ENCODE results near the gene FOSB. TPM values are rescaled to one million over a fixed set of nuclear protein-coding genes. Genes with fewer than 3 reads are reported as not detected.

Gene FOSB
- total and polyA plus RNA-seq, 9 of the 15 experiments (the other 6 are each of a cell fraction or from before 2014, with no cell fraction given) = 0.11 to 2.7 (median 0.73) TPM

- DNase-seq (ENCODE audit: extremely low read depth in 1 of 4, low spot score in 3 of 4) = peak; percentile 88 to 97 (median 92)
- peak overlapping the region; percentile 72 to 94 for H3K9ac ChIP-seq (ENCODE audit: insufficient read depth in 1 of 2, low read depth in 2 of 2, low read length in 2 of 2)
- intact Hi-C loops (cut with micrococcal nuclease) = loop anchor here (5.0 kb wide), 1 partner anchor 198 kb away; no protein-coding TSS in a partner anchor
- ChIA-PET CTCF (ENCODE audit: low intra/inter-chr PET ratio) (interaction anchor here (0.8 kb wide), 1 partner anchor 35 kb away, joined by 6 read pairs; no protein-coding TSS in a partner anchor), POLR2A (interaction anchor here (0.8 to 1.8 kb wide), 3 partner anchors 11 to 40 kb away, joined by 3 to 19 read pairs (median 4); partner anchors contain the start of gene FOSB)
- H3K36me3 ChIP-seq (ENCODE audit: control insufficient read depth, insufficient read depth, low read length) = no peaks in the 10 kb centered on the region
- no peaks in the 10 kb centered on the region for H3K9me1 ChIP-seq (ENCODE audit: control insufficient read depth, insufficient read depth, low read length)
- no peaks in the 10 kb centered on the region for H3K27me3 ChIP-seq (ENCODE audit: control insufficient read depth in 2 of 2, insufficient read depth in 2 of 2, low read length in 2 of 2)
- no peak for FAIRE-seq
- peak overlapping the region; percentile 80 for H3K4me2 ChIP-seq (ENCODE audit: insufficient read depth, low read length)
- in situ Hi-C loops (cut with MboI) = loop anchor here (5.0 kb wide), 1 partner anchor 33 kb away; no protein-coding TSS in a partner anchor
- no peaks in the 10 kb centered on the region for H3K9me3 ChIP-seq (replicated peaks; ENCODE audit: control insufficient read depth, insufficient read depth, low read depth, low read length)
- H3K27ac ChIP-seq (ENCODE audit: extremely low read depth, low read depth, low read length) = peak overlapping the region; percentile 92
- peak; percentile 79 for ATAC-seq
- H3K79me2 ChIP-seq (ENCODE audit: control insufficient read depth, insufficient read depth, low read length) = no peaks in the 10 kb centered on the region
- WGBS (ENCODE audit: insufficient coverage, low coverage, missing lambda C conversion rate) = 7% methylated on average over 34 of the region's 47 CpGs
- TSS peak; percentile 93 for BruUV-seq (replicated peaks)
- H4K20me1 ChIP-seq (replicated peaks; ENCODE audit: control insufficient read depth, insufficient read depth, low read length) = 0 out of 2 replicates have a peak, but pooled peaks cover 4% of the 10 kb centered on the region
- H3K4me3 ChIP-seq = peak overlapping the region; percentile 52
- H3K4me1 ChIP-seq (replicated peaks in 1 of 2; ENCODE audit: control insufficient read depth in 2 of 2, insufficient read depth in 2 of 2, low read length in 2 of 2) = peaks cover 45 to 56% of the 10 kb centered on the region in 2 experiments
- H2AFZ ChIP-seq (ENCODE audit: low read depth, low read length) = peak overlapping the region; percentile 86
- TF ChIP-seq ZNF354B (CRISPR knock-in tag; IDR thresholded peaks at IDR 0.05) (no peak), SMARCC2 (IDR thresholded peaks at IDR 0.05; ENCODE audit: low read depth) (0 out of 2 replicates have a peak, but pooled peaks have one; percentile 27), GTF2B (IDR thresholded peaks at IDR 0.05; ENCODE audit: extremely low read depth, insufficient read length) (no peak), THAP7 (CRISPR knock-in tag; IDR thresholded peaks at IDR 0.05) (no peak), CSDE1 (IDR thresholded peaks at IDR 0.05) (0 out of 4 replicates have a peak, but pooled peaks of 1 of the 2 experiments have one; percentile 32), ZNF717 (CRISPR knock-in tag; IDR thresholded peaks at IDR 0.05) (no peak), BCOR (IDR thresholded peaks at IDR 0.05) (peak; percentile 42), AFF1 (IDR thresholded peaks at IDR 0.05; ENCODE audit: low read depth in 1 of 2, partially characterized antibody in 2 of 2) (no peak), CEBPB (tag; IDR thresholded peaks at IDR 0.05) (no peak), SAP30 (IDR thresholded peaks at IDR 0.05; ENCODE audit: borderline replicate concordance, insufficient read depth, low read depth, low read length, poor library complexity, severe bottlenecking) (peak; percentile 47), LARP7 (IDR thresholded peaks at IDR 0.05) (no peak), LCOR (CRISPR knock-in tag; IDR thresholded peaks at IDR 0.05) (no peak), YY1 (IDR thresholded peaks at IDR 0.05; ENCODE audit: borderline replicate concordance in 1 of 3, control insufficient read depth in 1 of 3, extremely low read depth in 1 of 3, insufficient read depth in 3 of 3, insufficient read length in 1 of 3, insufficient replicate concordance in 2 of 3, low read depth in 1 of 3, low read length in 2 of 3) (peak in 2 of 3 experiments; percentile 42 to 55), E2F1 (CRISPR knock-in tag; IDR thresholded peaks at IDR 0.05) (peak; percentile 50; the same call in 1 of the 2 replicates)
These were observed 23.3 kb upstream of the FOSB start for GRCh38 chr19:45444318-45445041.
